GM19238 (cell line): ENCODE data around the gene CASP1.
"Not testable (repeated sequence)": the region's sequence is repeated elsewhere in the genome, so short reads cannot be mapped to it uniquely, and the experiment has no call there.

Source experiments
- DNase-seq: peaks from one replicate; pipeline ENCODE4 v3.0.0; 2011; ENCODE audit warnings: low spot score; ENCODE audit not compliant: insufficient read length

Gene CASP1

DNA sequence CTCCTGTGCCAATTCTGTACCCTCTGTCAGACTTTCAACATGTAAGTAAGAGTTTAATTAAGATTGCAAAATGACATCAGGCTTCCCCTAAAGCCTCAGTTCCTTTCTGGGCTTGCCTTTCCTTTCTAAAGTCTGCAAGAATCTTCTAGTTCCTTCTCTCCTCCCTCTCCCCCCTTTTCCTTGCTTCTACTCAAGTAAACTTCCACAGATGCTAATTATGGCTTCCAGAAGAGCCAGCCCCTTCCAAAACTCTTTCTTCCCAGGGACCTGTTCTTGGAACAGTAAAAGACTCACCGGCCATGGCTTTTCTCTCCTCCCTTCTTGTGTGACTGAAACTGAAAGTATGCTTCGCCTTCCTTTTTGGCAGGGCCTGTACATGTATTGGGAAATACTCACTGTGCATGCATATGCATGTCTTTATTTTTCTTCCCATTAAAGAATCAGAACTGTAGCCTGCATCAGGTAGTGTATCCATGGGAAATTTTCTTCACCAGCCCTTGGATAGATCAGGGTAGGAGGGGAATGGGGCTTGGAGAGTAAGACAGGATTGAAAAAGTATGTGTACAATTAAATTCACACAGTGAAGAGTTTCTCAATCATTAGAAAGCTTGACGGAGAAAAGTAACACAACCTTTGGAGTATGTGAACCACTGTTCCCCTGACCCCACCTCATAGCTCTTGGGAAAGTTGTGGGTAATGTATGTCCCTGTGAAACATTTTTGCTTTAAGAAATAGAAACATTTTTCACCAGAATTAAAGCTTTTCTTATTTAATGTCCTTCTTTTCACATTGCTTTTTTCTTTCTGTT is at the start of gene CASP1:
CASP1 (minus strand) TSS at position 332 of the 808 bp plus-strand sequence; CDS start at position 301, 31 bp downstream.
- DNase-seq, result no peak

- DNase-seq, result no peak
Observed at GRCh38 chr11:105081412-105082150, 46.6 kb upstream of the CASP1 start.

DNA sequence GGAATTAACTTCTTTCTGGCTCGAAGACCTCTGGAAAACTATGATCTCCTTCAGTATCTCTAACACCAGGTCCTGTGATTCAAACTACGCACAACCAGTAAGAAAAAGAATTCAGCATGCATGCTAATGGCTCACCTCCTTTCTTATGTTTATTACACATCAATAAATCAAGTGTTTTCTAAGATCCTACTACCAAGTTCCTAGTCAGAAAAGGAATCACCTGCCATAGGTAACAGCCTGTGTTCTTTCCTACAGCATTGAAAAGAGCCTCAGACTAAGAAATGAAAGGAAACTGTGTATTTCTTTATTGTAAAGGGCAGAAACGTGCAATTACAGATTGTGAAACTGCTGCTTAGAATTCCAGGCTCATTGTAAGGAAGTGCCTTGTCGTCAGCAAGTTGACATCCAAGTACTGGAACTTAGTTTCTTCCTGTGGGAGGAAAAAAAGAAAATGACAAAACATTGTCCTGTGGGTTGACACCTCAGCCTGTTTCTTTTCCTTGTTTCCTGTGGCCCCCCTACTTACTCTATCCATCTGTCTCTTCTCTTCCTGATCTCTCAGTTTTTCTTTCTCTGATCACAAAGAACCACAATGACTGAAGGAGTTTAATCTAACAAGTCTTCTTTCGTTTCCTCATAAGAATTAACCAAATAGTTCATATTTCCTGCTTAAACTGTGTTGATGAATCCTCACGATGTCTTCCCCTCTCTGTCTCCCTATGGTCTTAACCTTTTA is 45.4 kb upstream of the CASP1 start:
- not testable (repeated sequence) for DNase-seq

DNA sequence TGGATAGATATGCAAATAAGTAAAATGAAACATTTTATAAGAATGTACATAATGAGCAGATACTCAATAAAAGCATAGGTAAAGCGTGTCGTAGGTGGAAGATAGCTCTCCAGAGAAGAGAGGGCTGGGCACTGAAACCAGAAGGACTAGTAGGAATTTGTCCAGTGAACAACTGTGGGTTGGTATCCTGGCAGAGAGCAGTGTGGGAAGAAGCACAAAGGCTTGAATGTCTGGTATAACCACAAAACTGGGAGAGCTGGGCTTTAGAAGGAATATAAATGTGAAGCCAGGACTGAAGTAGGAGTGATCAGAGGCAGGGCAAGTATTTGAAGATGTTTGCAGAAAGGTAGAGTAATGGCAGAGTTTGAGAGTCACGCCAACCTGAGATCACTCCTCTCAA is 43.3 kb upstream of the CASP1 start:
- no peak for DNase-seq

- not testable (repeated sequence) for DNase-seq
Observed at GRCh38 chr11:105077141-105077790, 42.3 kb upstream of the CASP1 start.

- DNase-seq, result no peak
Observed at GRCh38 chr11:105074166-105074530, 39.2 kb upstream of the CASP1 start.

DNA sequence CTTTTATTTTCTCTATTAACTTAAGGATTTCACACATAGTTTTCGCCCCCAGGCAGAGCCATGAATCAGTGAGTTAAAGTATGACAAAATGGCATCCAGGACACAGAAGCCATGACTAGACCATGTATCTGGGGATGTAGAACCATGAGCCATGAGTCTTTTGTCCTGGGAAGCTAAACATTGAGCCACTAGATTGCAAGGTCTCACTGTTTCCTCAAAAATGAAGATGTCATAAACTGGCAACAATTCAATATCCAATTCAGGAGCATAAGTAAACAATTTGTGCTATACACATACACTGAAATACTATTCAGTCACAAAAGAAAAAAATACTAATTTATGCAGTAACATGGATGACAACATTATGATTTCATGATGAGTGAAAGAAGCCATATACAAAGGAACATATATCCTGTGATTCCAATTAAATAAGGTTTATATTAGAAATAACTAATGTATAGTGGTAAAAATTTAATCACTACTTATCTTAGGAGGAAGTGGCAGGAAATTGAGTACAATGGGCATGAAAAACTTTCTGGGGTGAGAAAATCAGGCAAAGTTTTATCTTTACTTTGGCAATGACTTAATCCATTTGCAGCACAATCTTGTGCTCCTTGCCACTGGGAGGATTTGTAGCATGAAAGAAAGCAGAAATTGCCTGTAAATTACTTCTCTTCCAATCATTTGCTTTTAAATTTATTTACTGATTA is 38.7 kb upstream of the CASP1 start:
- DNase-seq, result no peak

DNA sequence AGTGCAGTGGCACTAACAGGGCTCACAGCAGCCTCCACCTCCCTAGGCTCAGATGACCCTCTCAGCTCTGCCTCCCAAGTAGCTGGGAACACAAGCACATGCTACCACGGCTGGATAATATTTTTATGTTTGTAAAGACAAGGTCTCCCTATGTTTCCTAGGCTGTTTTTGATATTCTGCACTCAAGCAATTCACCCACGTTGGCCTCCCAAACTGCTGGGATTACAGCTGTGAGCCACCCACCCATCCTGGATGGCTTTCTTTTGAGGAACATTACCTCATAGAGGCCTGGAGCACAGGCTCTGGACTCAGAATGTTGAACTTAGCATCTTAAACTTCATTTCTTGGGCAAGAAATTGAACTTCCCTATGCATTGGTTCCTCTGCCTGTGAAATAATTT is 37.1 kb upstream of the CASP1 start:
- DNase-seq, result not testable (repeated sequence)

GRCh38 chr11:105071089-105071732 is 36.3 kb upstream of the CASP1 start:
- no peak for DNase-seq

GRCh38 chr11:105070306-105070705 is 35.4 kb upstream of the CASP1 start:
- no peak for DNase-seq

DNA sequence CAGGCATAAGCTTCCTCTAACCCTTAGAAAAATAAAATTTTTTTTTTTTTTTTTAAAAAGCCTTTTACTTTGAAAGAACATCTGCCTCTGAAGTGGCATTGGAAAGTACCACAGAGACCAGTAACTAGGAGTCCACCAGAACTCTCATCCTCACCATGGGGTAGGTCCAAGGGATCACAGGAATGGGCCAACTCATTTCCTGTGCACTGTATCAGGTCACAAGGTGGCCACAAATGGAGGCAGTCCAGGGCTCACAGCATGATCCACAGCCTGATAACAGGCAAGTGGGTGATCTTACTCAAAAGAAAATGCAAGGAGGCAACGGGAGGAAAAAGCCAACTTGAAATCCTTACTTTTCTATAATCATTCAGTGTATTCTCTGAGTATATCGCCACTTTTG is 34.8 kb upstream of the CASP1 start:
- DNase-seq, result not testable (repeated sequence)

DNA sequence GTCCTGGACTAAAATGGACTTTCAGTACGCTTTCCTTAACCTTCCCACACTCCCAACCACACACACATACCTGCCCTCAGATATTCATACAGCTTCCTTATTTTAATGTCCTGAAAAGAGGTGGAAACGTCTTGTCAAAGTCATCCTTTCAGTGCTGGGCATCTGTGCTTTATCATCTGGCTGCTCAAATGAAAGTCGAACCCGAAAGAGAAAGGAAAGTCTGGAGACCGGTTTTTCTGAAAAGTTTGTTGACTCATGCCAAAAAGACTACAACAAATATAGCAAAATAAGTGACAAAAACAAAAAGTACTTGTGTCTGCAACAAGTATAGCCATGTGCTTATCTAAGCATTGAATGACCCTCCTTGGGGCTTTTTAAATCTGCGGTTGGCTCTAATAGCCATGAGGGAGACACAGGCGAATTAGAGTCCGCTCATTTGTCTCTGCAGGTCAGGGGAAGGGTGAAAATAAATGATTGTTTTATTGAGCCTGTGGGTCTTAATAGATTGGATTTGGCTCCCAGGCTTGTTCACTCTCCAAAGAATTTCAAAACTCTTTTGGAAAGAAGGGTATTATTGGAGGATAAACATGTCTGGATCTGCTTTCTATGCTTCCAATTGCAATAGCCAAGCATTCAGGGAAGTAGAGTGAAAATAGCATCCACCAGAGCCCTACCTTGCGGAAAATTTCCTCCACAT is 28.4 kb upstream of the CASP1 start:
- DNase-seq, result not testable (repeated sequence)

GRCh38 chr11:105057432-105057831 is 22.5 kb upstream of the CASP1 start:
- DNase-seq, result no peak

- DNase-seq, result no peak
Observed at GRCh38 chr11:105056446-105056845, 21.5 kb upstream of the CASP1 start.

- DNase-seq, result no peak
Observed at GRCh38 chr11:105054723-105055493, 20.0 kb upstream of the CASP1 start.

DNA sequence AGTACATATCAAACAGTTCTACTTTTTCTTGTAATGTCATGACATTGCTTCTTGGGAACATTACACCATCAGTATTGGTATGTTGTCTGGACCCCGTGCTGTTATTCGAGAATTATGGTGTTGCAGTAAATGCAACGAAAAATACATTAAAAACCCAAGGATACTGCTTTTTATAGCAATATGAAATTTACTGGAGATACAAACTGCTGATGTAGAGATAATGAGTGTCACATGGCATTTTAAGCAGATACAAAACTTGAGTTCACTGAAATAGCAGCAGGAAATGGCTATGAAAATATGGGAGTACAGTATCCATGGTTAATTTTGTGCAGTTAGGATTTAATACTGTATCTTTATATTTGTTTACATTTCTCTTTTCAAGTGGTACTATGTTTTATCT is 17.5 kb upstream of the CASP1 start:
- no peak for DNase-seq

DNA sequence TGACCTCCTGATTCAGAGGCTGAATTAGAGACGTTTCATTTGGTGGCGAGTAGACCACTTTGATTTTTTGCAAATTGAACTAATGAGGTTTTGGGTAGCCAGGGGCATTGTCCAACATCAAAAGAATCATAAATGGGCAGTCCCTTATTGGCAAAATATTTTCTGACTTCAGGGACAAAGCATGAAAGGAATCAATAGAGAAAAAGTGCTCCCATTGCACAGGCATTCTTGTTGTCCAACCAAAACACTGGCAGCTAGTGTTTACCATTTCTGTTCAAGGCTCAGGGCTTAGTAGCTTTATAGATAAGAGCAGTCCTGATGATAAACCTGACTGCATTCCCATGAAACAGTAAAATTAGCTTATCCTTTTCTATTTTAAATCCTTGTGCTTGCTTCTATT is 16.6 kb upstream of the CASP1 start:
- no peak for DNase-seq

DNA sequence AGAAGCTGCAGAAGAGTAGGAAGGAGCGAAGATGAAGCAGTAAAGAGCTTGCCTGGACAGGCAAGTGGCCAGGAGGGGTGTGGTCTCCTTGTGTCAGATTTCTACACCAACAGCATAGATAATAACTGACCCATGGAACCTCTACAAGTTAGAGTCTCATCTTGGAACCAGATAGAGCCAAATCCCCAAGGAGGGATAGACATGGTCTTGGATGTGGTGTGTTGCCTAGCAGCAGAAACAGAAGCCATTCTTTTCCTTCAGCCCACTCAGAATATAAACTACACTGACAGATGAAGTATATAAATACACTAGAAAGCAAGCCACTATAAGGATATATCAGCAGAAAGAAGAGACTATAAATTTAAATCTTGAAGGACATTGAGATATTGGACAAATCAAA is 14.5 kb upstream of the CASP1 start:
- no peak for DNase-seq
